ENCODE data around the gene BSG.

GRCh38 chr19:579842-580155, 7.4 kb downstream of the BSG start:
- TF ChIP-seq, protein P1, sequence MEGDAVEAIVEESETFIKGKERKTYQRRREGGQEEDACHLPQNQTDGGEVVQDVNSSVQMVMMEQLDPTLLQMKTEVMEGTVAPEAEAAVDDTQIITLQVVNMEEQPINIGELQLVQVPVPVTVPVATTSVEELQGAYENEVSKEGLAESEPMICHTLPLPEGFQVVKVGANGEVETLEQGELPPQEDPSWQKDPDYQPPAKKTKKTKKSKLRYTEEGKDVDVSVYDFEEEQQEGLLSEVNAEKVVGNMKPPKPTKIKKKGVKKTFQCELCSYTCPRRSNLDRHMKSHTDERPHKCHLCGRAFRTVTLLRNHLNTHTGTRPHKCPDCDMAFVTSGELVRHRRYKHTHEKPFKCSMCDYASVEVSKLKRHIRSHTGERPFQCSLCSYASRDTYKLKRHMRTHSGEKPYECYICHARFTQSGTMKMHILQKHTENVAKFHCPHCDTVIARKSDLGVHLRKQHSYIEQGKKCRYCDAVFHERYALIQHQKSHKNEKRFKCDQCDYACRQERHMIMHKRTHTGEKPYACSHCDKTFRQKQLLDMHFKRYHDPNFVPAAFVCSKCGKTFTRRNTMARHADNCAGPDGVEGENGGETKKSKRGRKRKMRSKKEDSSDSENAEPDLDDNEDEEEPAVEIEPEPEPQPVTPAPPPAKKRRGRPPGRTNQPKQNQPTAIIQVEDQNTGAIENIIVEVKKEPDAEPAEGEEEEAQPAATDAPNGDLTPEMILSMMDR (IDR thresholded peaks at IDR 0.05): no peak
- no peak for TF ChIP-seq POLR2A (IDR thresholded peaks at IDR 0.05)
